HFFc6 (cell line): ENCODE results near the gene YPEL1. TPM values are rescaled to one million over a fixed set of nuclear protein-coding genes. Genes with fewer than 3 reads are reported as not detected.

ENCODE experiments used
- DNase-seq: peaks from one replicate; pipeline ENCODE4 v3.0.0-alpha.2; 2018
- H3K27ac Mint-ChIP-seq: 2 replicates; pipeline ENCODE4 v1.8.0; 2020; ENCODE audit warnings: mild to moderate bottlenecking, mixed read lengths
- H3K27me3 Mint-ChIP-seq: 2 replicates; pipeline ENCODE4 v1.8.0; 2021; ENCODE audit warnings: mild to moderate bottlenecking, moderate library complexity, mixed read lengths; ENCODE audit not compliant: insufficient read depth
- H3K36me3 Mint-ChIP-seq: 2 replicates; pipeline ENCODE4 v1.8.0; 2021; ENCODE audit warnings: low read depth, mixed read lengths
- H3K4me1 Mint-ChIP-seq: 2 replicates; pipeline ENCODE4 v1.8.0; 2020; ENCODE audit warnings: low read depth, mixed read lengths
- H3K4me3 Mint-ChIP-seq: 2 replicates; pipeline ENCODE4 v1.8.0; 2020; ENCODE audit warnings: mild to moderate bottlenecking, moderate library complexity, mixed read lengths
- H3K9me3 Mint-ChIP-seq: 2 replicates; pipeline ENCODE4 v1.8.0; 2020; ENCODE audit warnings: mild to moderate bottlenecking, mixed read lengths
- microRNA-seq: library from miRNA; unstranded; fragments of <30 nt; microRNA quantifications from one replicate; pipeline ENCODE4, GENCODE V29; 2019
- total RNA-seq, 6 experiments: library from RNA; stranded (reverse); fragmentation: NEBNext Ultra II Directional; extraction: Animal tissue kit (Norgen Biotek cat#: 25700); gene quantifications; 2 replicates in 1 of 6; 3 replicates in 5 of 6; pipeline ENCODE4 v1.2.3, GENCODE V29; 2021
- TF ChIP-seq, protein P1 (sequence below): fragments of 200-600 bp; sonication (generic); IDR thresholded peaks from 2 replicates; pipeline ENCODE4 v1.5.0; 2021; ENCODE audit warnings: antibody characterized with exemption, mild to moderate bottlenecking

The YPEL1 gene
- total RNA-seq, 6 experiments from 2014 or later, result 0.17 to 0.38 (median 0.20) TPM; not detected in 1

DNA sequence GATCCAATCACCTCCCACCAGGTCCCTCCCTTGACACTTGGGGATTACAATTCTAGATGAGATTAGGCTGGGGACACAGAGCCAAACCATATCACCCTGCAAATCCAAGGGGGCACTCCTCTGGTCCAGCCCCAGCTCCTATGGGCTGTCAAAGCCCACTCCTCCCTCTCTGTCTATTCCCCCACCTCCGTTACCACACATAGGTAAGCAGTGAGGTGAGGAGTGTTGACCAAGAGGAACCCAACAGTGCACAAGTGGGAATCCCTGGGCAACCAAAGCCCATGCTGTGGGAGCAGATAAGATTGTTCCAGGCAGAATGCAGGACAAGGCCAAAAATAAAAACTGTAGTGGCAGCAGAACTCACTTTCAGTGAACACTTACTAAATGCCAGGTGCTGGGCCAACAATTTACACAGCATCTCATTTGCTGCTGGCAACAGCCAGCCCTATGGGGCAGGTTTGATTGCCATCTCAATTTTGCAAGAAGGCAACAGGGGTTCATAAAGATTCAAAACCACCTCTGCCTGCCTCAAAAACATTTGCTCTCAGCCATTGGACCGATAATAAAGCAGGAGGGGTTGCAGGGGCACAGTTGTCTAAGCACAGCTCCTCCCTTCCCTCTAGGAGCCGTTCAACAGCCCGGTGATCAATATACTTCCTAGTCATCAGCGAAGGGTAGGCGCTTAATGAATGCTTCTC, 84.6 kb downstream of the YPEL1 start:
- Mint-ChIP-seq H3K27me3 (no peaks in the 10 kb centered on the region), H3K4me1 (peaks cover 24% of the 10 kb centered on the region), H3K27ac (peak overlapping the region; percentile 78), H3K9me3 (no peaks in the 10 kb centered on the region), H3K4me3 (peak overlapping the region; percentile 97), H3K36me3 (no peaks in the 10 kb centered on the region)
- TF ChIP-seq, protein P1, sequence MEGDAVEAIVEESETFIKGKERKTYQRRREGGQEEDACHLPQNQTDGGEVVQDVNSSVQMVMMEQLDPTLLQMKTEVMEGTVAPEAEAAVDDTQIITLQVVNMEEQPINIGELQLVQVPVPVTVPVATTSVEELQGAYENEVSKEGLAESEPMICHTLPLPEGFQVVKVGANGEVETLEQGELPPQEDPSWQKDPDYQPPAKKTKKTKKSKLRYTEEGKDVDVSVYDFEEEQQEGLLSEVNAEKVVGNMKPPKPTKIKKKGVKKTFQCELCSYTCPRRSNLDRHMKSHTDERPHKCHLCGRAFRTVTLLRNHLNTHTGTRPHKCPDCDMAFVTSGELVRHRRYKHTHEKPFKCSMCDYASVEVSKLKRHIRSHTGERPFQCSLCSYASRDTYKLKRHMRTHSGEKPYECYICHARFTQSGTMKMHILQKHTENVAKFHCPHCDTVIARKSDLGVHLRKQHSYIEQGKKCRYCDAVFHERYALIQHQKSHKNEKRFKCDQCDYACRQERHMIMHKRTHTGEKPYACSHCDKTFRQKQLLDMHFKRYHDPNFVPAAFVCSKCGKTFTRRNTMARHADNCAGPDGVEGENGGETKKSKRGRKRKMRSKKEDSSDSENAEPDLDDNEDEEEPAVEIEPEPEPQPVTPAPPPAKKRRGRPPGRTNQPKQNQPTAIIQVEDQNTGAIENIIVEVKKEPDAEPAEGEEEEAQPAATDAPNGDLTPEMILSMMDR, result no peak
- no peak for DNase-seq

GRCh38 chr22:21650280-21650679, 85.3 kb downstream of the YPEL1 start:
- no peaks in the 10 kb centered on the region for H3K9me3 Mint-ChIP-seq
- H3K4me3 Mint-ChIP-seq, result no peak overlapping the region
- no peaks in the 10 kb centered on the region; the same call in 1 of the 2 replicates for H3K27me3 Mint-ChIP-seq
- no peak for DNase-seq
- H3K4me1 Mint-ChIP-seq, result peaks cover 24% of the 10 kb centered on the region
- TF ChIP-seq, protein P1, result no peak
- no peak overlapping the region for H3K27ac Mint-ChIP-seq
- H3K36me3 Mint-ChIP-seq, result no peaks in the 10 kb centered on the region

Small RNAs within 50 kb of the gene (microRNA-seq; reads per million reads assigned to microRNA genes)
- gene MIR130B, result 972 reads per million, percentile 75 among the genes with 10 or more reads in this experiment
- gene MIR301B, result 20.9 reads per million, percentile 27 among the genes with 10 or more reads in this experiment

Other genes with a start within 250 kb of the YPEL1 start
- gene RIMBP3C, start 184.3 kb downstream of the YPEL1 start, total RNA-seq, result under 1 TPM in 5 of 6 experiments, not detected in 1; 0.16 to 0.43 (median 0.29) TPM
- gene UBE2L3, start 168.1 kb downstream of the YPEL1 start, total RNA-seq, result 10 to 100 TPM; 82.7 to 93.3 (median 88.7) TPM
- gene YDJC, start 105.8 kb downstream of the YPEL1 start, total RNA-seq, result 10 to 100 TPM; 18.6 to 29.5 (median 20.0) TPM
- under 1 TPM; 0.16 to 0.33 (median 0.23) TPM for gene CCDC116, start 103.0 kb downstream of the YPEL1 start, total RNA-seq
- 10 to 100 TPM; 49.1 to 63.5 (median 55.6) TPM for gene SDF2L1, start 93.5 kb downstream of the YPEL1 start, total RNA-seq
- gene PPIL2, start 69.8 kb downstream of the YPEL1 start, total RNA-seq, result 10 to 100 TPM; 34.9 to 42.2 (median 39.4) TPM
- gene MAPK1, start 131.9 kb upstream of the YPEL1 start, total RNA-seq, result 100 to 1,000 TPM; 140 to 178 (median 160) TPM
- gene PPM1F, start 217.1 kb upstream of the YPEL1 start, total RNA-seq, result 10 to 100 TPM; 56.1 to 65.3 (median 60.6) TPM
- 10 to 100 TPM; 13.8 to 17.1 (median 15.2) TPM for gene TOP3B, start 247.0 kb upstream of the YPEL1 start, total RNA-seq